Lower leg skin (tissue), 4 donors: ENCODE data around the gene FHAD1. TPM values are rescaled to one million over a fixed set of nuclear protein-coding genes. Genes with fewer than 3 reads are reported as not detected.

Source experiments
- DNase-seq, 2 donors: peaks; one replicate each; pipeline ENCODE4 v3.0.0-alpha.2; 2019; ENCODE audit warnings: low spot score in 2 of 2
- H3K4me3 ChIP-seq: fragments of 200-600 bp; sonication (generic); 2 replicates; pipeline ENCODE4 v1.5.1; 2017; ENCODE audit warnings: mild to moderate bottlenecking, low read depth; ENCODE audit not compliant: poor library complexity, severe bottlenecking
- POLR2A ChIP-seq, 2 donors: fragments of 450-650 bp; IDR thresholded peaks; one replicate each; pipeline ENCODE4 v1.6.1; 2016 to 2017; ENCODE audit warnings: antibody characterized with exemption in 2 of 2, mild to moderate bottlenecking in 1 of 2, moderate library complexity in 1 of 2
- WGBS, 2 donors: methylation state at CpG; one replicate each; pipeline ENCODE4 v1.1.5; 2018; 5-methylcytosine and 5-hydroxymethylcytosine counted together
- intact Hi-C: fragments of 100-400 bp; cut with DNase I; formaldehyde crosslinking; loops from one replicate; pipeline ENCODE4 v1.15.0; 2023; ENCODE audit warnings: low total_unique reads
- total RNA-seq, 4 donors: library from RNA; depleted of rRNA; stranded (reverse); fragments of >200 nt; gene quantifications; one replicate each; pipeline ENCODE4 v1.1.0, GENCODE V29; 2016
- TF ChIP-seq, protein P1 (sequence below), 3 donors: fragments of 450-650 bp; IDR thresholded peaks; one replicate each; pipeline ENCODE4 v1.5.1; 2016; ENCODE audit warnings: antibody characterized with exemption in 3 of 3, mild to moderate bottlenecking in 3 of 3, moderate library complexity in 2 of 3

Gene FHAD1
- total RNA-seq, 4 donors from 2014 or later = 0.52 to 2.0 TPM; not detected in 2

DNA sequence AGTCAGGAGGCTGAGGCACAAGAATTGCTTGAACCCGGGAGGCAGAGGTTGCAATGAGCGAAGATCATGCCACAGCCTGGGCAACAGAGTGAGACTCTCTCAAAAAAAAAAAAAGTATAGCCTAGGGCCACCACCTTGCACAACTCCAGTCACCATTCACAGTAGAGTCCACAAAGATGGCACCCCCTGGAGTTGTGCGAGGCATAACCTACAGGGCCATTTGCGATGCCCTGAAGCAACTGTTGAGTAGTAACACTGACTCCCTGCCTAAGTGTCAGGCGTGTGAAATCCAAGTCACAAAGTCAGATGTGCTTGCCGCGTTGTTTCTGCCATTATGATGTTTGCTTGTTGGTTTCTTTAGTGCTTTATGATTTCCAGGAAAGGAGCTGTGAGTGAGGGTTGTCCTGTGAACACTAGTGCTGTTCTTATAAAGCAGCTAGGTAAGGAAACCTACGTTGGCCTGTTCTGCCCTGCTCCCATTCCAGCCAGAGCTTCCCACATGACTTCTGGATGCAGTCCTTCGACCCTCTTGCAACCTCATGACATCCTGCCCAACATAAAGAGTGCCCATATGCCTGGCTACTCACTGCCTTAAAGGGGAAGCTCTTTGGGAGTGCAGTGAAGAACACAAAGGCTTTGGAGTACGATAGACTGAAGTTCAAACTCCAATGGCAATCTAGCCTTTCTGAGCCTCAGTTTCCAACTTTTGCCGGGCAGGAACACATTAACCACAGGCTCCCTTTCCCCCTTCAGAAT is 29.8 kb downstream of the FHAD1 start:
- no peak overlapping the region for H3K4me3 ChIP-seq
- TF ChIP-seq POLR2A (IDR thresholded peaks at IDR 0.05) = no peak
- TF ChIP-seq, protein P1, sequence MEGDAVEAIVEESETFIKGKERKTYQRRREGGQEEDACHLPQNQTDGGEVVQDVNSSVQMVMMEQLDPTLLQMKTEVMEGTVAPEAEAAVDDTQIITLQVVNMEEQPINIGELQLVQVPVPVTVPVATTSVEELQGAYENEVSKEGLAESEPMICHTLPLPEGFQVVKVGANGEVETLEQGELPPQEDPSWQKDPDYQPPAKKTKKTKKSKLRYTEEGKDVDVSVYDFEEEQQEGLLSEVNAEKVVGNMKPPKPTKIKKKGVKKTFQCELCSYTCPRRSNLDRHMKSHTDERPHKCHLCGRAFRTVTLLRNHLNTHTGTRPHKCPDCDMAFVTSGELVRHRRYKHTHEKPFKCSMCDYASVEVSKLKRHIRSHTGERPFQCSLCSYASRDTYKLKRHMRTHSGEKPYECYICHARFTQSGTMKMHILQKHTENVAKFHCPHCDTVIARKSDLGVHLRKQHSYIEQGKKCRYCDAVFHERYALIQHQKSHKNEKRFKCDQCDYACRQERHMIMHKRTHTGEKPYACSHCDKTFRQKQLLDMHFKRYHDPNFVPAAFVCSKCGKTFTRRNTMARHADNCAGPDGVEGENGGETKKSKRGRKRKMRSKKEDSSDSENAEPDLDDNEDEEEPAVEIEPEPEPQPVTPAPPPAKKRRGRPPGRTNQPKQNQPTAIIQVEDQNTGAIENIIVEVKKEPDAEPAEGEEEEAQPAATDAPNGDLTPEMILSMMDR (IDR thresholded peaks at IDR 0.05) = no peak
- WGBS, 2 donors = 86 to 90% methylated on average over 11 of the region's 11 CpGs
- DNase-seq = peak in 1 of 2 donors; percentile 20
- intact Hi-C loops = loop anchor here (10.0 kb wide), 1 partner anchor 122 kb away; the partner anchor contains the start of gene TMEM51

DNA sequence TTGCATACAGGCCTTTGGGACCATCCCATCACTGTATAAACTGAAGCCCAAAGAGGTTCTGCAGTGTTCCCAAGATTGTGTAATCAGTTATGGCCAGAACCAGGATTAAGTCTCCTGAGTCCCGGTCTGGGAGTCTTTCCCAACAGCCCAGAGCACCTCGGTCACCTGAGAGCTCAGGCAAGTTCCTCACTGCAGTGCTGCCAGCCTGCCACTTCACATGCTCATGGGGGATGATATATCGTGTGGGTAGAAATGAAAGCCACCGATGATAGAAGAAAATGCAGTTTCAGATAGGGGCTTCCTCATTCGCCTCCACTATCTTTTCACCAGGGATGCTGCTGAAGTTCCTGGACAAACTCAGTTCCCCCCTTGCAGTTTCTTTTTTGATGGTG is 30.4 kb downstream of the FHAD1 start:
- H3K4me3 ChIP-seq = no peak overlapping the region
- intact Hi-C loops = loop anchor here (10.0 kb wide), 1 partner anchor 123 kb away; the partner anchor contains the start of gene TMEM51
- 85 to 89% methylated on average over 5 of the region's 5 CpGs for WGBS, 2 donors
- peak in 1 of 2 donors; percentile 54 for DNase-seq
- TF ChIP-seq POLR2A (IDR thresholded peaks at IDR 0.05) = no peak
- TF ChIP-seq, protein P1 (IDR thresholded peaks at IDR 0.05) = no peak

DNA sequence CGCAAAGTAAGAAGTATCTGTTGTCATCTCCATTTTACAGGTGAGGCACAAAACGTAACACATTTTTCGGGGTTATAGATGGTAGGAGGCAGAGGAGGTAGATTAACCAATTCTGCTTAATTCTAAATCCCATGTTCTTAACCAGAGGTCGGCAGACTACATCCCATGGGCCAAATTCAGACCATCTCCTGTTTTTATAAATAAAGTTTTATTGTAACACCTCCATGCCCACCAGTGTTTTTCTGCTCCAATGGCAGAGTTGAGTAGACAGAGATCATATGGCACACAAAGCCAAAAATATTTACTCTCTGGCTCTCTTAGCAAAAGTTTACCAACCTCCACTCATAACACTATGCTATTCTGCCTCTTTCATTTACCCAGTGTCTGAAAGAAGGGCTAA is 30.9 kb downstream of the FHAD1 start:
- TF ChIP-seq, protein P1 (IDR thresholded peaks at IDR 0.05) = no peak
- no peak for TF ChIP-seq POLR2A (IDR thresholded peaks at IDR 0.05)
- no peak for DNase-seq
- 96% methylated on average over 4 of the region's 4 CpGs for WGBS, 2 donors
- intact Hi-C loops = loop anchor here (10.0 kb wide), 1 partner anchor 123 kb away; the partner anchor contains the start of gene TMEM51
- H3K4me3 ChIP-seq = no peak overlapping the region

DNA sequence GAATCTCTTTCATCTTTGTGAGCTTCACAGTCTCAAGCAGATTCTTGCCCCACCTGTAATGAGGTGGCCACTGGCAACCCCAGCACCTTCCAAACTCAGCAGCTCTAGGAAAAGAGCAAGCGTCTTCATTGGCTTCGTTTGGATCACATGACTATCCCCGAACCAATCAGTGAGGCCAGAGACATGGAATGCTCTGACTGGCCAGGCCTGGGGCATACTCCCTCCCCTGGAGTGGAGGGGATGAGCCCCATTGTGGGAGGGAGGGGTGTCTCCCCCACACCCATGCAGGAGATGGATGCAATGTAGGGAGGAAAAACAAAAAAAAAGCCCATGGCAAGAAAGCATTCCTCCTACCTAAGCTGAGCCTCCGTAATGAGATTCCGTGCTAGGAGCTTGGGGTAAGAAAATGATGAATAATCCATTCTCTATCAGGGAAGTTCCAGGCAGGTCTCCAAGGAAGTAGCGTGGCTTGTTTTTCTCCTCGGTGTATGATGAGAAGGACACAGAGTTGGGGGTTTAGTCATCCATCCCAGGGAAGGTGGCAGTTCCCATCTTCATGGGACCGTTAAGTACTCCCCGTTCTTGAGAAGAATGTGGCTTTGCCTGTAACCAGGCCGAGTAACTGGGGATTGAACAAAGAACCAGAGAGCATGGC is 32.7 kb downstream of the FHAD1 start:
- H3K4me3 ChIP-seq = no peak overlapping the region
- intact Hi-C loops = loop anchor here (10.0 kb wide), 1 partner anchor 125 kb away; the partner anchor contains the start of gene TMEM51
- WGBS, 2 donors = 58 to 60% methylated on average over 10 of the region's 10 CpGs
- peak in 1 of 2 donors; percentile 42 for DNase-seq
- TF ChIP-seq, protein P1 (IDR thresholded peaks at IDR 0.05) = no peak
- no peak for TF ChIP-seq POLR2A (IDR thresholded peaks at IDR 0.05)

DNA sequence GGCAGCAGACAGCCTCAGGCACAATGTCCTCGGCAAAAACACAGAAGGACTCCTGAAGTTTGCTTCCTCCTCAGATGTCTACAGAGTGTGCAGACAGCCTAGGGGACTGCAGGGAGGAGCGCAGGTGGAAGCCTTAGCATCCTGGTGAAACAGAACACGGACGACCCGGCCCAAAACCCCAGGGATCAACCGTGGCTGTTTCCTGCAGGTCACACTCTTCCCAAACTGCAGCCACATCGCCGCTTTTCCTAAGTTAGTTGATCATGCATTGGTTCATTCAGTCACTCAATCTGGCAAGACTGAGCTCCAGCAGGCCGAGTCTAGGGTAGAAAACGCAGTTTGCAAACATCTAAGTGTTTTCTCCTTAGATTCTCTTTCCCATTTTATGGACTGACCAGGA is 33.4 kb downstream of the FHAD1 start:
- peak in 1 of 2 donors; percentile 56 for DNase-seq
- H3K4me3 ChIP-seq = no peak overlapping the region
- no peak for TF ChIP-seq POLR2A (IDR thresholded peaks at IDR 0.05)
- TF ChIP-seq, protein P1 (IDR thresholded peaks at IDR 0.05) = no peak
- intact Hi-C loops = no loop called here
- 89 to 91% methylated on average over 10 of the region's 10 CpGs for WGBS, 2 donors
